GM12878 (cell line): Measurements from ENCODE around the gene AGER. TPM values are rescaled to one million over a fixed set of nuclear protein-coding genes. Genes with fewer than 3 reads are reported as not detected.
A peak's percentile ranks its signal among the peaks of the same experiment; 100 is the strongest.

Experiments
- ATF2 ChIP-seq: IDR thresholded peaks from 2 replicates; pipeline ENCODE4 v1.6.1; 2012; ENCODE audit warnings: low read length, inconsistent platforms
- ATF3 ChIP-seq: IDR thresholded peaks from 2 replicates; pipeline ENCODE4 v1.6.1; 2011; ENCODE audit warnings: low read depth, mild to moderate bottlenecking, low read length, moderate library complexity, borderline replicate concordance; ENCODE audit errors: extremely low read depth
- BCL11A ChIP-seq: IDR thresholded peaks from 2 replicates; pipeline ENCODE4 v1.6.1; 2011; ENCODE audit warnings: low read depth, low read length
- BRCA1 ChIP-seq: IDR thresholded peaks from 2 replicates; pipeline ENCODE4 v1.6.1; 2011; ENCODE audit warnings: low read depth, low read length, improper control_type of control experiment
- CBFB ChIP-seq: IDR thresholded peaks from 2 replicates; pipeline ENCODE4 v1.6.1; 2016; ENCODE audit warnings: antibody characterized with exemption, low read depth
- CEBPB ChIP-seq, 2 experiments: fragments of 150-350 bp in 1 of 2; IDR thresholded peaks; 2 replicates each; pipeline ENCODE4 v1.6.1; 2012 to 2014; ENCODE audit warnings: low read depth in 2 of 2, low read length in 2 of 2, borderline replicate concordance in 1 of 2, inconsistent platforms in 1 of 2
- ELK1 ChIP-seq: IDR thresholded peaks from 2 replicates; pipeline ENCODE4 v1.6.1; 2012; ENCODE audit warnings: low read depth, low read length, improper control_type of control experiment
- FOS ChIP-seq: IDR thresholded peaks from 3 replicates; pipeline ENCODE4 v1.6.1; 2011; ENCODE audit warnings: borderline replicate concordance; ENCODE audit not compliant: insufficient read length; ENCODE audit errors: extremely low read depth
- HCFC1 ChIP-seq: fragments of 150-350 bp; IDR thresholded peaks from 2 replicates; pipeline ENCODE4 v1.6.1; 2014; ENCODE audit warnings: low read length
- HDGF ChIP-seq: fragments of 450-650 bp; IDR thresholded peaks from 2 replicates; pipeline ENCODE4 v1.6.1; 2016; ENCODE audit warnings: antibody characterized with exemption
- KAT2A ChIP-seq: conservative IDR thresholded peaks from 2 replicates; pipeline ENCODE4 v1.6.1; 2011; ENCODE audit warnings: low read depth, low read length; ENCODE audit not compliant: control insufficient read depth
- KDM1A ChIP-seq: fragments of 200-600 bp; sonication (generic); IDR thresholded peaks from 2 replicates; pipeline ENCODE4 v1.6.1; 2016; ENCODE audit warnings: borderline replicate concordance
- MEF2B ChIP-seq: fragments of 450-650 bp; IDR thresholded peaks from 2 replicates; pipeline ENCODE4 v1.6.1; 2018; ENCODE audit warnings: mild to moderate bottlenecking, moderate library complexity; ENCODE audit not compliant: partially characterized antibody, poor library complexity, severe bottlenecking
- NRF1 ChIP-seq: conservative IDR thresholded peaks from 2 replicates; pipeline ENCODE4 v1.6.1; 2011; ENCODE audit warnings: mild to moderate bottlenecking, low read depth, low read length, improper control_type of control experiment
- PML ChIP-seq: IDR thresholded peaks from 2 replicates; pipeline ENCODE4 v1.6.1; 2012; ENCODE audit warnings: low read length, inconsistent platforms
- POLR2A ChIP-seq: IDR thresholded peaks from 2 replicates; pipeline ENCODE4 v1.6.1; 2011; ENCODE audit warnings: low read depth, mild to moderate bottlenecking, low read length
- RBBP5 ChIP-seq: fragments of 200-600 bp; sonication (generic); conservative IDR thresholded peaks from 2 replicates; pipeline ENCODE4 v1.6.1; 2016
- SIX5 ChIP-seq: IDR thresholded peaks from 2 replicates; pipeline ENCODE4 v1.6.1; 2011; ENCODE audit warnings: mild to moderate bottlenecking, low read depth, low read length, moderate library complexity; ENCODE audit not compliant: severe bottlenecking
- SP1 ChIP-seq: IDR thresholded peaks from one replicate; pipeline ENCODE4 v1.6.1; 2011; ENCODE audit warnings: low read depth, low read length
- SRF ChIP-seq, 2 experiments: IDR thresholded peaks; 2 replicates each; pipeline ENCODE4 v1.6.1; 2011; ENCODE audit warnings: low read depth in 2 of 2, low read length in 2 of 2, mild to moderate bottlenecking in 1 of 2, moderate library complexity in 1 of 2
- TCF7 ChIP-seq: IDR thresholded peaks from 2 replicates; pipeline ENCODE4 v1.6.1; 2014; ENCODE audit warnings: antibody characterized with exemption, borderline replicate concordance
- ZNF24 ChIP-seq: fragments of 450-650 bp; IDR thresholded peaks from 2 replicates; pipeline ENCODE4 v1.6.1; 2017; ENCODE audit warnings: antibody characterized with exemption, mild to moderate bottlenecking
- ZSCAN29 ChIP-seq: fragments of 450-650 bp; IDR thresholded peaks from 2 replicates; pipeline ENCODE4 v1.6.1; 2017; ENCODE audit warnings: mild to moderate bottlenecking, moderate library complexity
- polyA plus RNA-seq, 11 experiments: library from polyadenylated mRNA; depleted of rRNA in 4 of 11; unstranded in 6 of 11; stranded (reverse) in 5 of 11; fragments of >200 nt; fragmentation: Nextera tagmentation in 4 of 11; fragmentation: Illumina TruSeq in 1 of 11; extraction: Ambion mirVana in 4 of 11; extraction: Trizol in 1 of 11; gene quantifications; 1 replicate in 1 of 11; 2 replicates in 10 of 11; pipeline versions ENCODE4 v1.2.1 to v1.2.3, GENCODE V29; 2011 to 2016; ENCODE audit warnings: inconsistent platforms in 2 of 11, missing spikeins in 2 of 11, low read depth in 1 of 11
- total RNA-seq, 4 experiments: library from RNA; depleted of rRNA in 3 of 4; stranded (reverse); fragments of >200 nt in 3 of 4; fragmentation: Illumina TruSeq in 1 of 4; extraction: Trizol in 1 of 4; gene quantifications; 2 replicates each; pipeline versions ENCODE4 v1.2.1 to v1.2.3, GENCODE V29; 2013 to 2021
- TF ChIP-seq, protein P1 (sequence below): fragments of 450-650 bp; IDR thresholded peaks from 2 replicates; pipeline ENCODE4 v1.6.1; 2018; ENCODE audit warnings: mild to moderate bottlenecking, low read depth, moderate library complexity; ENCODE audit not compliant: partially characterized antibody

Gene AGER
- total and polyA plus RNA-seq, 10 of the 15 experiments (the other 5 are each of a cell fraction or from before 2014, with no cell fraction given): 1.1 to 18.2 (median 3.9) TPM

DNA sequence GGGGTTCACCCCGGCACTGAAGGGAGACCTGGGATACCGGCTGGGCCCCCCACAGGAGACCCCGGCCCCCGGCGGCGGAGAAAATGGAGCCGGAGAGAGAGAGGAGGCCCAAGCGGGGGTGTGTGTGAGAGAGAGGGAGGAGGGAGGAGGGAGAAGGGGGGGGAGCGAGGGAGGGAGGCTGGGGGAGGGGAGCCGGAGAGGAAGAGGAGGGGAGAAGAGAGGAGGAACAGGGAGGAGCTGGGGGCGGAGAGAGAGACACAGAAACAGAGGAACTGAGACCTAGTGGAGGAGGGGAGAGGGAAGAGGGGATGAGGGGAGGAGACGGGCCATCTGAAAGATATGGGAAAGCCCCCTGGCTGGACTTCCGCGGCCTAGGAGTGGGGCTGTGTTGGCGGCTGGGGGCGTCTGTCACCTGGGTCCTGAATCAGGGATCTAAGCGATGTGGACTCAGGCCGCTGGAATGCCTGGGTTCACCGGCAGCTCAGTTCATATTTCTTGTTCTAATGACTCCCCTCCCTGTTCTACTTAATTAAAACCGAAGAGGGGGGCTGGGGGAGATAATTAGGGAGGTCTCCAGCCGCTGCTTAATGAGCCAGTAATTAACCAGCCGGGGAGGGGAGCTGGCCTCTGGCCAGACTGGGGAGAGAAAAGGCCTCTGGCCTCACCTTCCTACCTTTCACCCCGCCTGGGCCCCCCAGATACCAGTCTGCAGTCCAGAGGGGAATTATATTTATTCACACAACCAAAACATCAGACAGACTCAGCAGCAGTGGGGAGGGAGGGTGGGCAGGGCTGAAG lies 6.2 kb upstream of the AGER start, which contains the start of gene PBX2 (continued):
- TF ChIP-seq BRCA1 (no peak), ZSCAN29 (no peak), FOS (no peak), TCF7 (no peak), ZNF24 (no peak), KDM1A (no peak), PML (no peak), BCL11A (peak; percentile 51; the same call in 1 of the 2 replicates), NRF1 (no peak), HDGF (peak; percentile 99), POLR2A (peak; percentile 70), SRF (IDR thresholded peaks at IDR 0.05; ENCODE audit: low read depth in 2 of 2, low read length in 2 of 2) (no peak), CEBPB (IDR thresholded peaks at IDR 0.05; ENCODE audit: borderline replicate concordance in 1 of 2, low read depth in 2 of 2, low read length in 2 of 2) (no peak), ATF3 (no peak), ATF2 (no peak), RBBP5 (no peak), CBFB (0 out of 2 replicates have a peak, but pooled peaks have one; percentile 40), SIX5 (no peak), SP1 (peak; percentile 64), KAT2A (no peak), MEF2B (no peak), ELK1 (no peak), HCFC1 (peak; percentile 46; the same call in 1 of the 2 replicates)
- TF ChIP-seq, protein P1, sequence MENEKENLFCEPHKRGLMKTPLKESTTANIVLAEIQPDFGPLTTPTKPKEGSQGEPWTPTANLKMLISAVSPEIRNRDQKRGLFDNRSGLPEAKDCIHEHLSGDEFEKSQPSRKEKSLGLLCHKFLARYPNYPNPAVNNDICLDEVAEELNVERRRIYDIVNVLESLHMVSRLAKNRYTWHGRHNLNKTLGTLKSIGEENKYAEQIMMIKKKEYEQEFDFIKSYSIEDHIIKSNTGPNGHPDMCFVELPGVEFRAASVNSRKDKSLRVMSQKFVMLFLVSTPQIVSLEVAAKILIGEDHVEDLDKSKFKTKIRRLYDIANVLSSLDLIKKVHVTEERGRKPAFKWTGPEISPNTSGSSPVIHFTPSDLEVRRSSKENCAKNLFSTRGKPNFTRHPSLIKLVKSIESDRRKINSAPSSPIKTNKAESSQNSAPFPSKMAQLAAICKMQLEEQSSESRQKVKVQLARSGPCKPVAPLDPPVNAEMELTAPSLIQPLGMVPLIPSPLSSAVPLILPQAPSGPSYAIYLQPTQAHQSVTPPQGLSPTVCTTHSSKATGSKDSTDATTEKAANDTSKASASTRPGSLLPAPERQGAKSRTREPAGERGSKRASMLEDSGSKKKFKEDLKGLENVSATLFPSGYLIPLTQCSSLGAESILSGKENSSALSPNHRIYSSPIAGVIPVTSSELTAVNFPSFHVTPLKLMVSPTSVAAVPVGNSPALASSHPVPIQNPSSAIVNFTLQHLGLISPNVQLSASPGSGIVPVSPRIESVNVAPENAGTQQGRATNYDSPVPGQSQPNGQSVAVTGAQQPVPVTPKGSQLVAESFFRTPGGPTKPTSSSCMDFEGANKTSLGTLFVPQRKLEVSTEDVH: peak; percentile 73
